Stimulated activated CD4-positive, alpha-beta T cell treated with anti-CD3 and anti-CD28 coated beads, Interleukin-4, amount 100 ng/mL, for 1 hour (primary cell): ENCODE data around the gene MYT1.
"Not testable (repeated sequence)": the region's sequence is repeated elsewhere in the genome, so short reads cannot be mapped to it uniquely, and the experiment has no call there.

Experiments
- DNase-seq: peaks from one replicate; pipeline ENCODE4 v3.0.0-alpha.2; 2020

MYT1 gene

DNA sequence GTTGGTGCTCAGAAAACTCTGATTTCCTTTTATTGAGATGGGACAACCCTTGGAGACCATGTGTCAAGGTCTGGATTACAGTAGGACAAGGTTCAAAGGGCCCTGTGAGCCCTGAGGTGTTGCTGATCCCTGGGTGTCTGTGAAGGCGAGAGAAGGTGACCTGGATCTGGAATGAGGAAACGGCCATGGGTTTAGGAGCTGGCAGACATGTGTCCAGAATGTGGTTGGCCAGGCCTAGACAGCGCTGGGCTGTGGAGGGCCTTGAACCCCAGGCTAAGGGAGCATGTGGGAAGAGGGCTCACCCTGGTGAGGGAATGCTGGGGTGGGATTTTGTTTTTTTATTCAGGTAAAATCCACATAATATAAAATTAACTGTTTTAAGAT, 116.2 kb downstream of the MYT1 start:
- no peak for DNase-seq

DNA sequence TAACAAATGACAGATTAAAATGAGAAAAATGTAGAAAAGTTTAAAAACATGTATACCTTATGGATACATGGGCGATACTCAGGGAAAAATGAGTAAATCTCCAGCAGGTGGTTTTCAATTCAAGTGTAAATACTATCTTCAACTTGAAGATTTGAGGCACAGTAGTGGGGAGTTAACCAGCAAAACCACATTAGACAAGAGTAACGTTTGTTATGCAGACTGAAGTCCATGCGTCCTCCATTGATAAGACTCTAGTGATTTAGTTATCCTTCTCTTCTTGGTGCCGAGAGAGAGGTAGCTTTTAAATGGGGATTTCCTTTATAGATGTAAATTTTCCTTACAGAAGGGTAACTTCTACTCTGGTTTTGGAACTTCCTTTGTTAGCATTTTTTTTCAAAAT, 119.4 kb downstream of the MYT1 start:
- DNase-seq = no peak

DNA sequence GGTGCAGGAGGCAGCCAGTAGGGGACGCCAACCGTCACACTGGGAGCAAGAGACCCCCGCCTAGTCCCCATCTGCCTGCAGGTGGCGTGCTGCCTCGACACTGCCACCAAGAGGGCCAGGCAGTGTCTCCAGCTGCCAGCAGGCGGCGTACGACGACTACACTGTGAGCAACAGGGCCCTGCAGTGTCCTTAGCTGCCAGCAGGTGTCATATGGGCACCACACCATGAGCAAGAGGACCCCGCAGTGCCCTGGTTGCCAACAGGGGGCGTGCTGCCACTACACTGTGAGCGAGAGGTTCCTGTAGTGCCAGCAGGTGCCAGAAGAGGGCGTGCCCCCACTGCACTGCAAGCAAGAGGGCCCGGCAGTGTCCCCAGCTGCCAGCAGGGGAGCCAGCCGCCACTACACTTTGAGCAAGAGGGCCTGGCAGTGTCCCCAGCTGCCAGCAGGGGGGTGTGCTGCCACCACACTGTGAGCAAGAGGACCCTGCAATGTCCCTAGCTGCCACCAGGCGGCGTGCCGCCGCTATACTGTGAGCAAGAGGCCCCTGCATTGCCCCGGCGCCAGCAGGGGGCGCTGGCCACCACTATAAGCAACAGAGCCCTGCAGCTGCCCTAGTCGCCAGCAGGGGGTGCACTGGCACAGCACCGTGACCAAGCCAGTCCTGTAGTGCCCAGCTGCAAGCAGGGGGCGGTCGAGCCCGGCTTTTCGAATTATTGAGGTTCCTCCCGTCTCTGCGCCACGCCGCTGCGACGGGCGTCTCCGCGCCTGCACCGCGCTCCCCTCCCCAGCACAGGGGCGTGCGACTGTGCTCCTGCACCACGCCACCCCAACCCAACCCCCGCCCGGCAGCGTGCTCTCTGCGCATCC, 121.6 kb downstream of the MYT1 start:
- DNase-seq = peak; percentile 74

DNA sequence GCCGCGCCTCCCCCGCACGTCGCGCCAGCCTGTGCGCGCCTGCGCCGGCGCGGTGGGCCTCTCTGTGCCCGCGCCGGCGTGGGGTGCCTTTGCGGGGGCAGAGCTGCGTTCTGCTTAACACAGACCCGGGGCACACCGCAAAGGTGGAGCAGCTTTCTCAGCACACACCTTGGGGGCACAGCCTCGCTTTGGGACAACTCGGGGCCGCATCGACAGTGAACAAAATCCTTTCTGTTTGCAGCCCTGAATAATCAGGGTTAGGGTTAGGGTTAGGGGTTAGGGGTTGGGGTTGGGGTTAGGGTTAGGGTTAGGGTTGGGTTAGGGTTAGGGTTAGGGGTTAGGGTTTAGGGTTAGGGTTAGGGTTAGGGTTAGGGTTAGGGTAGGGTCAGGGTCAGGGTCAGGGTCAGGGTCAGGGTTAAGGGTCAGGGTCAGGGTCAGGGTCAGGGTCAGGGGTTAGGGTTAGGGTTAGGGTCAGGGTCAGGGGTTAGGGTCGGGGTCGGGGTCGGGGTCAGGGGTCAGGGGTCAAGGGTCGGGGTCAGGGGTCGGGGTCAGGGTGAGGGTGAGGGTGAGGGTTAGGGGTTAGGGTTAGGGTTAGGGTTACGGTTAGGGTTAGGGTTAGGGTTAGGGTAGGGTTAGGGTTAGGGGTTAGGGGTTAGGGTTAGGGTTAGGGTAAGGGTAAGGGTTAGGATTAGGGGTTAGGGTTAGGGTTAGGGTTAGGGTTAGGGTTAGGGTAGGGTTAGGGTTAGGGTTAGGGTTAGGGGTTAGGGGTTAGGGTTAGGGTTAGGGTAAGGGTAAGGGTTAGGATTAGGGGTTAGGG, 122.4 kb downstream of the MYT1 start:
- not testable (repeated sequence) for DNase-seq

DNA sequence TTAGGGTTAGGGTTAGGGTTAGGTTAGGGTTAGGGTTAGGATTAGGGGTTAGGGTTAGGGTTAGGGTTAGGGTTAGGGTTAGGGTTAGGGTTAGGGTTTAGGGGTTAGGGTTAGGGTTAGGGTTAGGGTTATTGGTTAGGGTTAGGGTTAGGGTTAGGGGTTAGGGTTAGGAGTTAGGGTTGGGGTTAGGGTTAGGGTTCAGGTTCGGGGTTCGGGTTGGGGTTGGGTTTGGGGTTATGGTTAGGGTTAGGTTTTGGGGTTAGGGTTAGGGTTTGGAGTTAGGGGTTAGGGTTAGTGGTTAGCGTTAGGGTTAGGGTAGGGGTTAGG, 123.0 kb downstream of the MYT1 start:
- DNase-seq = not testable (repeated sequence)
